ENCODE data around the gene ACKR3. TPM values are rescaled to one million over a fixed set of nuclear protein-coding genes. Genes with fewer than 3 reads are reported as not detected.

The ACKR3 gene
- total and polyA plus RNA-seq, 2 of the 4 experiments (the other 2 are of a cell fraction) = not detected

- Histone ChIP-seq H2AK5ac (ENCODE audit: low read depth, low read length) (no peak overlapping the region), H4K20me1 (ENCODE audit: insufficient read depth, low read length) (no peaks in the 10 kb centered on the region), H4K91ac (ENCODE audit: insufficient read depth, low read depth, low read length) (no peak overlapping the region), H4K5ac (ENCODE audit: low read depth, low read length) (no peak overlapping the region), H3K9me3 (ENCODE audit: control insufficient read depth, insufficient read depth, low read length) (no peaks in the 10 kb centered on the region; the same call in 1 of the 2 replicates), H2BK5ac (ENCODE audit: low read depth, low read length, poor library complexity, severe bottlenecking) (no peak overlapping the region), H2BK15ac (ENCODE audit: low read depth, low read length) (no peak overlapping the region), H3K4me2 (ENCODE audit: low read depth, low read length) (no peak overlapping the region), H3K79me1 (ENCODE audit: low read depth in 1 of 2, low read length in 2 of 2) (no peaks in the 10 kb centered on the region), H3K4me3 (ENCODE audit: insufficient read depth, low read depth, low read length) (no peak overlapping the region), H2BK20ac (ENCODE audit: low read depth, low read length) (no peak overlapping the region), H3K4me1 (ENCODE audit: control insufficient read depth, insufficient read depth, low read length) (no peaks in the 10 kb centered on the region), H3K56ac (ENCODE audit: extremely low read depth, insufficient read depth, low read length) (no peak overlapping the region), H3K9ac (ENCODE audit: low read depth, low read length) (no peak overlapping the region), H3K27ac (ENCODE audit: insufficient read depth, low read length) (no peak overlapping the region), H3K18ac (ENCODE audit: low read depth, low read length) (no peak overlapping the region), H2AK9ac (replicated peaks; ENCODE audit: low read depth, low read length, poor library complexity) (no peak overlapping the region), H2AFZ (replicated peaks; ENCODE audit: low read length, poor library complexity) (no peak overlapping the region), H3K4ac (ENCODE audit: low read depth, low read length) (no peak overlapping the region), H2BK120ac (ENCODE audit: low read depth, low read length) (no peak overlapping the region), H4K8ac (ENCODE audit: low read depth in 2 of 2, low read length in 2 of 2) (no peak overlapping the region), H3K36me3 (ENCODE audit: control insufficient read depth, insufficient read depth, low read length) (no peaks in the 10 kb centered on the region), H3K27me3 (ENCODE audit: control insufficient read depth, insufficient read depth, low read length) (peaks cover 6% of the 10 kb centered on the region; the same call in 1 of the 2 replicates), H3K9me1 (ENCODE audit: insufficient read depth, low read length) (no peaks in the 10 kb centered on the region), H3K14ac (replicated peaks; ENCODE audit: low read depth, low read length) (no peak overlapping the region), H3K23ac (ENCODE audit: low read depth, low read length) (no peak overlapping the region)
- no peak for TF ChIP-seq MXI1 (IDR thresholded peaks at IDR 0.05; ENCODE audit: borderline replicate concordance, low read depth, low read length)
- no peak for TF ChIP-seq RCOR1 (IDR thresholded peaks at IDR 0.05; ENCODE audit: insufficient replicate concordance, low read length)
- TF ChIP-seq RFX5 (IDR thresholded peaks at IDR 0.05; ENCODE audit: low read depth, low read length) = no peak
- TF ChIP-seq, protein P1, sequence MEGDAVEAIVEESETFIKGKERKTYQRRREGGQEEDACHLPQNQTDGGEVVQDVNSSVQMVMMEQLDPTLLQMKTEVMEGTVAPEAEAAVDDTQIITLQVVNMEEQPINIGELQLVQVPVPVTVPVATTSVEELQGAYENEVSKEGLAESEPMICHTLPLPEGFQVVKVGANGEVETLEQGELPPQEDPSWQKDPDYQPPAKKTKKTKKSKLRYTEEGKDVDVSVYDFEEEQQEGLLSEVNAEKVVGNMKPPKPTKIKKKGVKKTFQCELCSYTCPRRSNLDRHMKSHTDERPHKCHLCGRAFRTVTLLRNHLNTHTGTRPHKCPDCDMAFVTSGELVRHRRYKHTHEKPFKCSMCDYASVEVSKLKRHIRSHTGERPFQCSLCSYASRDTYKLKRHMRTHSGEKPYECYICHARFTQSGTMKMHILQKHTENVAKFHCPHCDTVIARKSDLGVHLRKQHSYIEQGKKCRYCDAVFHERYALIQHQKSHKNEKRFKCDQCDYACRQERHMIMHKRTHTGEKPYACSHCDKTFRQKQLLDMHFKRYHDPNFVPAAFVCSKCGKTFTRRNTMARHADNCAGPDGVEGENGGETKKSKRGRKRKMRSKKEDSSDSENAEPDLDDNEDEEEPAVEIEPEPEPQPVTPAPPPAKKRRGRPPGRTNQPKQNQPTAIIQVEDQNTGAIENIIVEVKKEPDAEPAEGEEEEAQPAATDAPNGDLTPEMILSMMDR (conservative IDR thresholded peaks at IDR 0.05; ENCODE audit: low read depth, low read length) = no peak
- no peak for TF ChIP-seq SMC3 (IDR thresholded peaks at IDR 0.05; ENCODE audit: low read depth, low read length)
- no peak for TF ChIP-seq RAD21 (IDR thresholded peaks at IDR 0.05; ENCODE audit: low read length)
- TF ChIP-seq BHLHE40 (IDR thresholded peaks at IDR 0.05; ENCODE audit: low read depth, low read length) = no peak
- no peak for TF ChIP-seq NFE2L2 (IDR thresholded peaks at IDR 0.05; ENCODE audit: low read depth, low read length)
- TF ChIP-seq CEBPB (IDR thresholded peaks at IDR 0.05; ENCODE audit: low read depth, low read length) = no peak
- TF ChIP-seq, protein P2, sequence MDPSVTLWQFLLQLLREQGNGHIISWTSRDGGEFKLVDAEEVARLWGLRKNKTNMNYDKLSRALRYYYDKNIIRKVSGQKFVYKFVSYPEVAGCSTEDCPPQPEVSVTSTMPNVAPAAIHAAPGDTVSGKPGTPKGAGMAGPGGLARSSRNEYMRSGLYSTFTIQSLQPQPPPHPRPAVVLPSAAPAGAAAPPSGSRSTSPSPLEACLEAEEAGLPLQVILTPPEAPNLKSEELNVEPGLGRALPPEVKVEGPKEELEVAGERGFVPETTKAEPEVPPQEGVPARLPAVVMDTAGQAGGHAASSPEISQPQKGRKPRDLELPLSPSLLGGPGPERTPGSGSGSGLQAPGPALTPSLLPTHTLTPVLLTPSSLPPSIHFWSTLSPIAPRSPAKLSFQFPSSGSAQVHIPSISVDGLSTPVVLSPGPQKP (IDR thresholded peaks at IDR 0.05; ENCODE audit: borderline replicate concordance, low read depth, low read length) = no peak
- no peak for TF ChIP-seq MAFK (IDR thresholded peaks at IDR 0.05; ENCODE audit: low read depth, low read length)
- TF ChIP-seq CHD1 (IDR thresholded peaks at IDR 0.05; ENCODE audit: low read depth, low read length) = no peak
- ATAC-seq (ENCODE audit: low read depth) = no peak
- no CpG with 5 or more reads among the region's 7 CpGs for WGBS, 2 experiments (ENCODE audit: extremely low coverage in 2 of 2, insufficient read length in 1 of 2)
- no peak for DNase-seq
- intact Hi-C loops (cut with micrococcal nuclease) (no loop called here), in situ Hi-C loops (cut with MboI; ENCODE audit: low sequenced_read_pairs) (no loop called here), dilution Hi-C loops (cut with HindIII; ENCODE audit: low sequenced_read_pairs, unreplicated experiment) (no loop called here)
- ChIA-PET POLR2A (ENCODE audit: unreplicated experiment) (no interaction called here), CTCF (no interaction called here)
- BruUV-seq (replicated peaks) = no TSS peak
Measured at GRCh38 chr2:236531195-236531594, 38.4 kb upstream of the ACKR3 start.
